ENCODE measurements around the gene SDHAF2. TPM values are rescaled to one million over a fixed set of nuclear protein-coding genes. Genes with fewer than 3 reads are reported as not detected.

SDHAF2 gene
- polyA plus RNA-seq, 1 of the 3 experiments (the other 2 are of a cell fraction), result 81.7 TPM

GRCh38 chr11:61448552-61448927, 18.6 kb downstream of the SDHAF2 start:
- H3K27me3 ChIP-seq (ENCODE audit: insufficient read depth), result no peaks in the 10 kb centered on the region
- no peak overlapping the region for H3K9ac ChIP-seq
- peaks cover 17% of the 10 kb centered on the region for H3K79me2 ChIP-seq (ENCODE audit: insufficient read depth)
- H3K4me3 ChIP-seq (ENCODE audit: low read depth in 2 of 2, low read length in 1 of 2), result no peak overlapping the region
- peaks cover 26% of the 10 kb centered on the region for H4K20me1 ChIP-seq (ENCODE audit: insufficient read depth)
- peaks cover 5 to 13% of the 10 kb centered on the region in 2 experiments; a peak in 2 of 4 replicates for H3K4me1 ChIP-seq (ENCODE audit: control insufficient read depth in 1 of 2, insufficient read depth in 2 of 2, low read depth in 1 of 2, low read length in 1 of 2)
- no peak overlapping the region for H3K4me2 ChIP-seq
- H3K36me3 ChIP-seq (replicated peaks in 1 of 2; ENCODE audit: control insufficient read depth in 1 of 2, insufficient read depth in 2 of 2, low read length in 1 of 2), result peaks cover 41 to 55% of the 10 kb centered on the region in 2 experiments
- H3K9me3 ChIP-seq, result no peaks in the 10 kb centered on the region
- no peak for DNase-seq
- H3K27ac ChIP-seq (ENCODE audit: low read depth in 2 of 2, low read length in 1 of 2), result peak overlapping the region in 1 of 2 experiments; percentile 34; a peak in 2 of 4 replicates
- no peak for TF ChIP-seq GABPA (IDR thresholded peaks at IDR 0.05; ENCODE audit: low read depth)
- no peak overlapping the region for H2AFZ ChIP-seq (ENCODE audit: low read depth)
- no peaks in the 10 kb centered on the region for H3K9me2 ChIP-seq
- ChIA-PET POLR2A (interaction anchor here (0.9 kb wide), 1 partner anchor 10 kb away, joined by 6 read pairs; no protein-coding TSS in a partner anchor), CTCF (interaction anchor here (1.0 to 8.8 kb wide), 13 partner anchors 8 to 190 kb away, joined by 3 to 117 read pairs (median 13); partner anchors contain the start of genes CPSF7, SDHAF2 and SYT7)
- 88% methylated on average over 7 of the region's 7 CpGs for WGBS (ENCODE audit: low lambda C conversion rate)
- H3F3A ChIP-seq (replicated peaks; ENCODE audit: insufficient read depth), result peaks cover 15% of the 10 kb centered on the region

GRCh38 chr11:61452825-61453224, 22.9 kb downstream of the SDHAF2 start:
- Histone ChIP-seq H3K9me2 (no peaks in the 10 kb centered on the region), H3K27me3 (ENCODE audit: insufficient read depth) (no peaks in the 10 kb centered on the region), H3K4me3 (ENCODE audit: low read depth in 2 of 2, low read length in 1 of 2) (no peak overlapping the region), H3K27ac (ENCODE audit: low read depth in 2 of 2, low read length in 1 of 2) (no peak overlapping the region), H3K4me2 (no peak overlapping the region), H3K9me3 (no peaks in the 10 kb centered on the region), H3K79me2 (ENCODE audit: insufficient read depth) (no peaks in the 10 kb centered on the region), H4K20me1 (ENCODE audit: insufficient read depth) (0 out of 2 replicates have a peak, but pooled peaks cover 2% of the 10 kb centered on the region), H3K4me1 (ENCODE audit: control insufficient read depth in 1 of 2, insufficient read depth in 2 of 2, low read depth in 1 of 2, low read length in 1 of 2) (peaks cover 0 to 7% of the 10 kb centered on the region in 2 experiments; a peak in 1 of 4 replicates), H3K36me3 (replicated peaks in 1 of 2; ENCODE audit: control insufficient read depth in 1 of 2, insufficient read depth in 2 of 2, low read length in 1 of 2) (peaks cover 19 to 24% of the 10 kb centered on the region in 2 experiments), H2AFZ (ENCODE audit: low read depth) (no peak overlapping the region), H3K9ac (no peak overlapping the region), H3F3A (replicated peaks; ENCODE audit: insufficient read depth) (no peaks in the 10 kb centered on the region)
- ChIA-PET POLR2A (interaction anchor here (0.6 to 1.3 kb wide), 2 partner anchors 8 to 420 kb away, joined by 4 read pairs; no protein-coding TSS in a partner anchor), CTCF (interaction anchor here (1.1 to 8.8 kb wide), 9 partner anchors 18 to 281 kb away, joined by 3 to 117 read pairs (median 5); no protein-coding TSS in a partner anchor)
- 100% methylated on average over 2 of the region's 2 CpGs for WGBS (ENCODE audit: low lambda C conversion rate)
- no peak for TF ChIP-seq ELF1 (IDR thresholded peaks at IDR 0.05)
- no peak for TF ChIP-seq JUND (IDR thresholded peaks at IDR 0.05)
- TF ChIP-seq RAD21 (IDR thresholded peaks at IDR 0.05; ENCODE audit: low read length), result no peak
- no peak for TF ChIP-seq SMC3 (IDR thresholded peaks at IDR 0.05; ENCODE audit: low read depth, low read length)
- no peak for TF ChIP-seq EP300 (IDR thresholded peaks at IDR 0.05; ENCODE audit: borderline replicate concordance in 1 of 2, low read depth in 1 of 2, low read length in 1 of 2)
- no peak for DNase-seq

GRCh38 chr11:61453695-61454094, 23.8 kb downstream of the SDHAF2 start:
- no peak for TF ChIP-seq RXRA (IDR thresholded peaks at IDR 0.05; ENCODE audit: borderline replicate concordance, low read depth)
- no peak for TF ChIP-seq RCOR1 (IDR thresholded peaks at IDR 0.05; ENCODE audit: low read length)
- TF ChIP-seq SMC3 (IDR thresholded peaks at IDR 0.05; ENCODE audit: low read depth, low read length), result no peak
- no peak for TF ChIP-seq GABPA (IDR thresholded peaks at IDR 0.05; ENCODE audit: low read depth)
- TF ChIP-seq YY1 (IDR thresholded peaks at IDR 0.05; ENCODE audit: low read depth), result no peak
- no peak for TF ChIP-seq EP300 (IDR thresholded peaks at IDR 0.05; ENCODE audit: borderline replicate concordance in 1 of 2, low read depth in 1 of 2, low read length in 1 of 2)
- no peak for TF ChIP-seq FOXM1 (IDR thresholded peaks at IDR 0.05; ENCODE audit: low read depth)
- no peak for TF ChIP-seq IRF3 (IDR thresholded peaks at IDR 0.05; ENCODE audit: low read depth, low read length)
- TF ChIP-seq MAX (IDR thresholded peaks at IDR 0.05; ENCODE audit: low read depth), result no peak
- no peak for TF ChIP-seq EZH2phosphoT487 (IDR thresholded peaks at IDR 0.05; ENCODE audit: borderline replicate concordance, low read depth)
- TF ChIP-seq NRF1 (IDR thresholded peaks at IDR 0.05; ENCODE audit: low read depth, low read length), result no peak
- no peak for TF ChIP-seq PBX3 (IDR thresholded peaks at IDR 0.05)
- TF ChIP-seq MXI1 (IDR thresholded peaks at IDR 0.05; ENCODE audit: low read depth, low read length), result no peak
- TF ChIP-seq POLR2AphosphoS5 (IDR thresholded peaks at IDR 0.05; ENCODE audit: low read depth, low read length), result no peak
- no peak for TF ChIP-seq USF2 (IDR thresholded peaks at IDR 0.05; ENCODE audit: borderline replicate concordance, low read depth, low read length)
- Histone ChIP-seq H3K79me2 (ENCODE audit: insufficient read depth) (no peaks in the 10 kb centered on the region), H3K9ac (no peak overlapping the region), H3K4me3 (ENCODE audit: low read depth in 2 of 2, low read length in 1 of 2) (no peak overlapping the region), H3K36me3 (replicated peaks in 1 of 2; ENCODE audit: control insufficient read depth in 1 of 2, insufficient read depth in 2 of 2, low read length in 1 of 2) (peaks cover 15 to 17% of the 10 kb centered on the region in 2 experiments), H3K9me2 (no peaks in the 10 kb centered on the region), H2AFZ (ENCODE audit: low read depth) (no peak overlapping the region), H3K9me3 (no peaks in the 10 kb centered on the region), H4K20me1 (ENCODE audit: insufficient read depth) (no peaks in the 10 kb centered on the region), H3K4me2 (no peak overlapping the region), H3K27ac (ENCODE audit: low read depth in 2 of 2, low read length in 1 of 2) (no peak overlapping the region), H3F3A (replicated peaks; ENCODE audit: insufficient read depth) (no peaks in the 10 kb centered on the region), H3K4me1 (ENCODE audit: control insufficient read depth in 1 of 2, insufficient read depth in 2 of 2, low read depth in 1 of 2, low read length in 1 of 2) (peaks cover 0 to 4% of the 10 kb centered on the region in 2 experiments; a peak in 1 of 4 replicates), H3K27me3 (ENCODE audit: insufficient read depth) (no peaks in the 10 kb centered on the region)
- ChIA-PET CTCF (interaction anchor here (0.6 to 8.8 kb wide), 7 partner anchors 8 to 185 kb away, joined by 3 to 117 read pairs (median 7); no protein-coding TSS in a partner anchor), POLR2A (no interaction called here)
- 92% methylated on average over 3 of the region's 3 CpGs for WGBS (ENCODE audit: low lambda C conversion rate)
- DNase-seq, result no peak
